ENCODE results near the gene MYCBP2.
A peak's percentile ranks its signal among the peaks of the same experiment; 100 is the strongest.
"Not testable (repeated sequence)": the region's sequence is repeated elsewhere in the genome, so short reads cannot be mapped to it uniquely, and the experiment has no call there.

MYCBP2 gene

DNA sequence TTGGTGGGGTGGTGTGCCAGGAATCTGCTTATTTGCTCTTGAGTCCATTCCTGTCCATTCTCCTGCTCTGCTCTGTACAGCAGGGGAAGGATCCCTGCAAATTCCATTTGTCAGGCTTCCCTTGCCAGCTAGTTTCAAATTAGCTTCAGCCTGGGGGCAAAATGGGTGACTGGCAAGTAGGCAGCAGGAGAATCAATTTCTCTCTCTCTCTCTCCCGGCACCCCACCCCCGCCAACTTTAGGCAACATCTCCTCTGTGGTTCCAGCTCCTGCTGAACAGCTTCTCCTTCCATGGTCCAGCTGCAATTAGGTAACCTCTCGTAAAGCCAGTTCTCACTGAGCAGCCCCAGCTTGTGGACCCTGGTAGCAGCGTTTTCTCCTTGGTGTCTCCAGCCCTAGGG lies 6.7 kb upstream of the MYCBP2 start:
- no peak for DNase-seq

- no peak for DNase-seq
These were observed 4.5 kb upstream of the MYCBP2 start for GRCh38 chr13:77331421-77331820.

DNA sequence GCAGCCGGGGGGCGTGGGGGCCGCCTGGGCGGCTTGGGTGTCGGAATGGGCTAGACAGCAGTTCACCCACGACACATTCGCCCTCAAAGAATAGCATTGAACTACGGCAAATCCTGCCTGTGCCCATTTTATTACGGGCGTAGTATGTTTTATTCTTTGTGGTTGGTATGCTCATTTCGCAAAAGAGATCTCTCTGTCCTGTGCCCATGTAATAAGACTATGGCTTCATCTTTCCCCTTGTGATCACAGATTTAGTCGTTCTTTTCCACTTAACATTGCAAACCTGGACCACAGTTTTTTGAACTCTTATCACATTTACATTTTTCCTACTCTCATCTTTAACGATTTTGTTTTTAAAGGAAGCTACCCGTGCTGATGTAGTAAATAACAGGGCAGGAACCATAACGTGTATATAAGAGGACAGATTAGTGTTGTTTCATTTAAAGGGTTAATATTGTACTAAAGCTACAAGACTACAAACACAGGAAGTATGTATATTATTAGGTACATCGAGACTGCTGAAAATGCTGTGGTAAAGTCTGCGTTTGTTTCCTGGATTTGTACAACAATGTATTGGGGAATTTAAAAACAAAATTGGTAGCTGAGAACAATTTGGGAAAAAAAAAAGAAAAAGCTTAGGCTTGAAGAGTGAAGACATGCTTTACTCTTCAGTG lies 3.2 kb upstream of the MYCBP2 start:
- no peak for DNase-seq

- DNase-seq: peak; percentile 94
These were observed 2.4 kb upstream of the MYCBP2 start for GRCh38 chr13:77329133-77329910.

- DNase-seq: no peak
These were observed 1.9 kb upstream of the MYCBP2 start for GRCh38 chr13:77328819-77329132.

GRCh38 chr13:77325371-77325980 lies 1.4 kb downstream of the MYCBP2 start:
- DNase-seq: no peak

- no peak for DNase-seq
These were observed 3.0 kb downstream of the MYCBP2 start for GRCh38 chr13:77323858-77324257.

DNA sequence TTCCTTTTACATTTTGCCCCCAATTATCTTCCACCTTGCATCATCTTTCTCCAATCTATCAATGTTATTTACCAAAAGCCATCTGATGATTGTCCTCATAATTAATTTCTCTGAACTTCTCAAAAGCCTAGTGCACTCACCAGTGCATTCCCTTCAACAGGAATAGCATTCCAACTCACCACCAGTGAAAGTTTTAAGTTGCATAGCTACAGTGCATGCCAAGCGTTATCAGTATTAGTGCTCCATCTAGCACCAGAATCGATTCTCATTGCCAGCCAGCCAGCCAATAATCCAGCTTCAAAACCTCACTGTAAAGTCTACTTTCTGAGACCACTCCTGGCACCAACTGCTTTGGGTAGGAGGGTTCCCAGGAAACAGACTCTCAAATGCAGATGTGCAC lies 7.4 kb downstream of the MYCBP2 start:
- no peak for DNase-seq

DNA sequence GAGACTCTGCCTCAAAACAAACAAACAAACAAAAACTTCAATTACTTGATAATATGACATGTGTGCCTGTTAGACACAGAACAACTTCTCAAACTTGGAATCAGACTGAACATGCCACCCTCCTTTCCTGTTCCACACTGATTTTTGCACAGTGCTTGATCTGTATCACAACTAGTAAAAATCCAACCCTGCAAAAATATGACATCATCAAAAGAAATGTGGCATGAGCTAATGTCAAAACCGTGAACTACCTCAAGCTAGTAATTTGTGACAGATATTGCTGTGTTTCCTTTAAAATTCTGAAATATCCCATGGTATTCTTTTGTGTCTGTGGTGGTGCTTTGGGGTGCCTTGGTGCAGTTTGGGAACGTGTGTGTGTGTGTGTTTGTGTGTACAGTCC lies 8.2 kb downstream of the MYCBP2 start:
- no peak for DNase-seq

- no peak for DNase-seq
These were observed 10.5 kb downstream of the MYCBP2 start for GRCh38 chr13:77316430-77316829.

- not testable (repeated sequence) for DNase-seq
These were observed 11.4 kb downstream of the MYCBP2 start for GRCh38 chr13:77315509-77315908.

DNA sequence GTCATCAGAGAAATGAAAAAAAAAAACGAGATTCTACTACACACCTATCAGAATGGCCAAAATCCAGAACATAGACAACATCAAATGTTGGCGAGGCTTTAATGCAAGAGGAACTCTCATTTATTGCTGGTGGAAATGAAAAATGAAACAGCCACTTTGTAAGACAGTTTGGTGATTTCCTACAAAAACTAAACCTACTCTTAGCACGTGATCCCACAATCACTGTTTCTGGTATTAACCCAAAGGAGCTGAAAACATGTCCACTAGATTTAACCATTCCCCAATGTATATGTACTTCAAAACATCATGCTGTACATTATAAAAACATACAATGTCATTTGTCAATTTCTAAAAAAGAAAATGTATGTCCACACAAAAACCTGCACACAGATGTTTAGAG lies 13.0 kb downstream of the MYCBP2 start:
- DNase-seq: no peak

GRCh38 chr13:77312311-77312710 lies 14.6 kb downstream of the MYCBP2 start:
- no peak for DNase-seq

GRCh38 chr13:77310579-77311279 lies 16.2 kb downstream of the MYCBP2 start:
- no peak for DNase-seq

DNA sequence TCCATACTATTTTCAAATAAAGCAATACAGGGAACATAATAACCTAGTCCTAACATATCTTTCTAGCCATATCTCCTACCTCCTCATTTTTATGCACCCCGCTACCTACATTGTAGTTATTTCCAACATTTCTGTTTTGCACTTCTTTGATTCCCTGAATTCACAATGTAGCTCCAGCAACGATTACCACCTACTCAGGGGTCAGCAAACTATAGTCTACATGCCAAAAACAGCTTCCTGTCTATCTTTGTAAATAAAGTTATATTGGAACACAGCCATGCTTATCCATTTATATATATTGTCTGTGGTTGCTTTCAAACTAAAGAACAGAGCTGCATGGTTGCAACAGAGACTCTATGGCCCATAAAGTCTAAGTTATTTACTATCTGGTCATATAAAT lies 16.7 kb downstream of the MYCBP2 start:
- no peak for DNase-seq

GRCh38 chr13:77309254-77309653 lies 17.6 kb downstream of the MYCBP2 start:
- no peak for DNase-seq

GRCh38 chr13:77306458-77306857 lies 20.4 kb downstream of the MYCBP2 start:
- DNase-seq: no peak

DNA sequence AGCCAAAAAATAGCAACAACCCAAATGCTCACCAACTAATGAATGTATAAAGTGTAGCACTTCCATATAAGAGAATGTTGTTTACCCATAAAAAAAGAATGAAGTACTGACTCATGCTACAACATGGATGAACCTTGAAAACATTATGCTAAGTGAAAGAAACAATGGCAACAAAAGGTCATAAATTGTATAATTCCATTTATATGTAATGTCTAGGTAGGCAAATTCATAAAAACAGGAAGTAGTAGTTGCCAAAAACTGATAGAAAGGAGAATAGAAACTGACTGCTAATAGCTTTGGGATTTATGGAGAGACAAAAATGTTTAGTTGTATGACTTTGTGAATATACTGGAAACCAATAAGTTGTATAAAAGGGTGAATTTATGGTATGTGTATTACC lies 21.6 kb downstream of the MYCBP2 start:
- no peak for DNase-seq

GRCh38 chr13:77300176-77301037 lies 26.5 kb downstream of the MYCBP2 start:
- no peak for DNase-seq

GRCh38 chr13:77299587-77299986 lies 27.3 kb downstream of the MYCBP2 start:
- DNase-seq: no peak

DNA sequence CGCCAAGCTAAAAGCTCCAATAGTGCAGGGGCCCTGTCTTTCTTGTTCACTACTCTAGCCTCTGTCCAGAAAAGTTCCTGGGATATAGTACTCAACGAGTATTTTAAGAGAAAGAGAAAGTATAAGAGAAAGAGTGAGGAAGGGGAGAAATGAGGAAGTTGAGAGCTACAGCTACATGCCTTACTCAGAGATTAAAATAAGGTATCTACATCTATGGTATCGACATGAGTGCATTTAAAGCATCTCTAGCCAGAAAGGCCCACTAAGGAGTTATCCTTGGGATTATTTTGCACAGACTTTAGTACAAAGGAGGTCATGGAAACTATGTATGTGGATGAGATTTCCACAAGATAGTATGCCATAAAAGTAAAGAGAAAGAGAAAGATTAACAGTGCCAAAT lies 28.5 kb downstream of the MYCBP2 start:
- DNase-seq: no peak

DNA sequence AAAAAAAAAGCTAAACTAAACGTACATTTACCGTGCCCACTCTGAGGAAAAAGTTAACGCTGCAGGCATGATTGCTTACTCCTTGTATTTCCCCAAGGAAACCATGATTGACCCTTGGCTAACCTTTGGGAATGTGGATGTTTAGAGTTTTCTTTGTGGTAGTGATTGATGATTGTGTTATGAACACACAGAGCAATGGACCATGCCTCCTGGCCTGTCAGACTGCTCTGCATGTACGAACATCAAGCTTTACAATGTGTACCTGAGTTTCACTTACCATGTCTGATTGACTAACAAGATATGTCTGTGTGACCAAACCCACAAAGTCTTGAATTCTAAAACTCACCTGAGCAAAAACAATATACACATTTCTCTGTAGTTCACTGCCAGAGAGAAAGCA lies 35.1 kb downstream of the MYCBP2 start:
- DNase-seq: no peak

DNA sequence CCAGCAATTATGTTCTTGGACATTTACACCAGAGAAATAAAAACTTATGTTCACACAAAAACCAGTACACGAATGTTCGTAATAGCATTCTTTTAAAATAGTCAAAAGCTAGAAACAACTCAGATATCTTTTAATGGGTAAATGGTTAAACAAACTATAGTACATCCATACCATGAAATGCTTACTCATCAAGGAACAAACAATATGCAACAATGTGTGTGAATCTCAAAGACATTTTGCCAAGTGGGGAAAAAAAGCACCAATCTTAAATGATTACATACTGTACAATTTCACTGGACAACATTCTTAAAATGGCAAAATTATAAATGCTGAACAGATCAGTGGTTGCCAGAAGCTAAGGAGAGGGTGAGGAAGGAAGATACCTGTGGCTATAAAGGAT lies 36.6 kb downstream of the MYCBP2 start:
- no peak for DNase-seq

Data from NCI-H1417 treated with DMSO at 0.1 percent for 48 hours (cell line).